SIG-M5 treated with dmso at 0.1 percent for 504 hours (cell line): ENCODE data around the gene SUDS3.

Source experiments
- DNase-seq: peaks from one replicate; lab custom pipeline; 2025; ENCODE audit not compliant: unreplicated experiment; lab: John Stamatoyannopoulos, UW

SUDS3 gene

GRCh38 chr12:118439068-118439467 lies 62.7 kb downstream of the SUDS3 start:
- no peak for DNase-seq

- DNase-seq: no peak
Measured at GRCh38 chr12:118446247-118446646, 69.9 kb downstream of the SUDS3 start.

- no peak for DNase-seq
Measured at GRCh38 chr12:118447181-118447580, 70.8 kb downstream of the SUDS3 start.

- DNase-seq: no peak
Measured at GRCh38 chr12:118448341-118448740, 72.0 kb downstream of the SUDS3 start.

GRCh38 chr12:118455327-118455726 lies 79.0 kb downstream of the SUDS3 start:
- no peak for DNase-seq

GRCh38 chr12:118456741-118457140 lies 80.4 kb downstream of the SUDS3 start:
- DNase-seq: no peak

GRCh38 chr12:118459110-118459509 lies 82.8 kb downstream of the SUDS3 start:
- DNase-seq: no peak

GRCh38 chr12:118463677-118464076 lies 87.3 kb downstream of the SUDS3 start:
- no peak for DNase-seq

GRCh38 chr12:118465706-118466105 lies 89.4 kb downstream of the SUDS3 start:
- DNase-seq: no peak
